Keratinocyte (primary cell): ENCODE results near the gene PTPN14.

Source experiments
- CTCF ChIP-seq, 3 experiments: IDR thresholded peaks in 1 of 3; conservative IDR thresholded peaks in 1 of 3; optimal IDR thresholded peaks in 1 of 3; 2 replicates in 2 of 3; 3 replicates in 1 of 3; pipeline versions ENCODE3 to v1.5.1; 2011; ENCODE audit warnings: low read length in 3 of 3, mild to moderate bottlenecking in 3 of 3, moderate library complexity in 2 of 3, control low read depth in 1 of 3, inconsistent platforms in 1 of 3; ENCODE audit not compliant: insufficient read depth in 2 of 3; ENCODE audit errors: extremely low read depth in 1 of 3
- EZH2 ChIP-seq: IDR thresholded peaks from one replicate; pipeline ENCODE4 v1.6.1; 2012; ENCODE audit warnings: inconsistent platforms, mild to moderate bottlenecking, low read length, moderate library complexity

GRCh38 chr1:214553142-214553710, 1.8 kb upstream of the PTPN14 start:
- TF ChIP-seq CTCF (optimal IDR thresholded peaks at IDR 0.05 in 1 of 3, IDR thresholded peaks at IDR 0.05 in 1 of 3, conservative IDR thresholded peaks at IDR 0.05 in 1 of 3; ENCODE audit: extremely low read depth in 1 of 3, insufficient read depth in 2 of 3, low read length in 3 of 3): no peak
- no peak for TF ChIP-seq EZH2
